Activated CD4-positive, alpha-beta T cell treated with anti-CD3 and anti-CD28 coated beads for 36 hours (primary cell): Measurements from ENCODE around the gene POLR3H. TPM values are rescaled to one million over a fixed set of nuclear protein-coding genes. Genes with fewer than 3 reads are reported as not detected.

ENCODE experiments used
- ATAC-seq: fragments of 200-7000 bp; cut with Tn5 transposase; one replicate; pipeline ENCODE4 v1.10.0; 2021; ENCODE audit warnings: mild to moderate bottlenecking, moderate library complexity
- CTCF ChIA-PET: fragments of 350-600 bp; sonication (Branson Sonifier 250); formaldehyde crosslinking; loops from one replicate; lab custom pipeline; 2021; ENCODE audit warnings: antibody characterized with exemption; lab: Charles Lee
- POLR2A ChIA-PET: fragments of 350-600 bp; sonication (Branson Sonifier 250); formaldehyde crosslinking; loops from one replicate; lab custom pipeline; 2021; ENCODE audit warnings: antibody characterized with exemption, inconsistent platforms; lab: Charles Lee
- DNase-seq: peaks from one replicate; pipeline ENCODE4 v3.0.0-alpha.2; 2020
- H3K27ac Mint-ChIP-seq: one replicate; pipeline ENCODE4 v1.8.0; 2021; ENCODE audit warnings: mixed read lengths
- H3K27me3 Mint-ChIP-seq: one replicate; pipeline ENCODE4 v1.8.0; 2021; ENCODE audit warnings: mixed read lengths
- H3K36me3 Mint-ChIP-seq: one replicate; pipeline ENCODE4 v1.8.0; 2021; ENCODE audit warnings: low read depth, mixed read lengths
- H3K4me1 Mint-ChIP-seq: one replicate; pipeline ENCODE4 v1.8.0; 2021; ENCODE audit warnings: mixed read lengths
- H3K4me3 Mint-ChIP-seq: one replicate; pipeline ENCODE4 v1.8.0; 2021; ENCODE audit warnings: mild to moderate bottlenecking, moderate library complexity, mixed read lengths
- H3K9me3 Mint-ChIP-seq: one replicate; pipeline ENCODE4 v1.8.0; 2021; ENCODE audit warnings: low read depth, mixed read lengths
- intact Hi-C, 2 experiments: fragments of 100-400 bp; cut with DNase I in 1 of 2; cut with micrococcal nuclease in 1 of 2; formaldehyde crosslinking; loops; one replicate each; pipeline versions ENCODE4 v1.14.2 to v1.15.1; 2022 to 2024; cut with DNase I, micrococcal nuclease
- total RNA-seq, 2 experiments: library from RNA; stranded (reverse); gene quantifications; one replicate each; pipeline ENCODE4 v1.2.3, GENCODE V29; 2021

The POLR3H gene
- total RNA-seq, 2 experiments from 2014 or later = 18.3 to 24.6 TPM

DNA sequence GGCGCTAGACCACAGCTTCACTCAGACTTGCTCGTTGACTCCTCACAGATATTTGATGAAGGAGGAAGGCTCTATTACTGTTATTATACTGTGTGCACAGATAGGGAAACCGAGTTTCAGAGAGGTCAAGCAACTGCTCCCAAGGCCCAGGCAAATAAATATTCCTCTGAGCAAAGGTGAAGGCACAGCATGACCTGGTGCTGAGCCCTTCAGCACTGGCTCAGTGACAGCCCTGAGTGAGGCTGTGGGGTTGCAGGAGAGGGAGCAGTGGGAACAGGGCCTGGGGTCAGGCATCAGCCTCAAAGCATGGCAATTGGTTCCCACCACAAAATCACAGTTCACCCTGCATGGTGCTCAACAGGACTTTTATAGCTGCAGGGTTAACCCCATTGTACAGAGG, 7.1 kb downstream of the POLR3H start:
- Mint-ChIP-seq H3K4me1 (peaks cover 15% of the 10 kb centered on the region), H3K27me3 (no peaks in the 10 kb centered on the region), H3K4me3 (no peak overlapping the region), H3K9me3 (no peaks in the 10 kb centered on the region), H3K27ac (no peak overlapping the region), H3K36me3 (peaks cover 16% of the 10 kb centered on the region)
- POLR2A ChIA-PET = interaction anchor here (0.6 kb wide), 1 partner anchor 135 kb away, joined by 3 read pairs; no protein-coding TSS in a partner anchor
- DNase-seq (no peak), ATAC-seq (no peak)
- intact Hi-C loops = no loop called here
- CTCF ChIA-PET = interaction anchor here (0.6 kb wide), 3 partner anchors 11 to 190 kb away, joined by 3 to 5 read pairs (median 3); no protein-coding TSS in a partner anchor

DNA sequence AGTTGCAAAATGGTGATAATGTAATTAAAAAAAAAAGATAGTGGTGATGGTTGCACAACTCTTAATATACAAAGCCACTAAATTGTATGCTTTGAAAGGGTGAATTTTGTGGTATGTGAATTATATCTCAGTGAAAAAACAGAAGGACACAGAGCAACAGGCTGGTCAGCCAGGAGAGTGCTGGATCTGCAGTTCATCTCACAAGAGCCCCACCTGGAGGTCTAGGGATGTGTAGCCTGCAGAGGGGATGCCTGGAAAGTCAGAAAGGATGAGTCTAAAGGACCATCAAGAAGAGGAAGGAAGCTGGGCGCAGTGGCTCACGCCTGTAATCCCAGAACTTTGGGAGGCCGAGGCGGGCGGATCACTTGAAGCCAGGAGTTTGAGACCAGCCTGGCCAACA, 9.0 kb downstream of the POLR3H start:
- no peaks in the 10 kb centered on the region for H3K4me1 Mint-ChIP-seq
- intact Hi-C loops = no loop called here

GRCh38 chr22:41534219-41534618, 10.1 kb downstream of the POLR3H start:
- intact Hi-C loops = no loop called here
- no peak overlapping the region for H3K4me3 Mint-ChIP-seq

More for the DNA sequence above, 9.0 kb downstream of the POLR3H start:
- H3K36me3 Mint-ChIP-seq = peaks cover 18% of the 10 kb centered on the region
- no peak overlapping the region for H3K4me3 Mint-ChIP-seq
- H3K27me3 Mint-ChIP-seq = no peaks in the 10 kb centered on the region
- H3K27ac Mint-ChIP-seq = peak overlapping the region; percentile 5
- ChIA-PET POLR2A (interaction anchor here (0.6 to 0.8 kb wide), 2 partner anchors 54 to 64 kb away, joined by 3 read pairs; no protein-coding TSS in a partner anchor), CTCF (interaction anchor here (0.6 to 1.7 kb wide), 4 partner anchors 30 to 131 kb away, joined by 3 to 7 read pairs (median 3); partner anchors contain the start of genes ACO2 and PHF5A)
- DNase-seq = no peak
- no peaks in the 10 kb centered on the region for H3K9me3 Mint-ChIP-seq
- ATAC-seq = no peak

GRCh38 chr22:41532908-41533825, 11.1 kb downstream of the POLR3H start:
- no peaks in the 10 kb centered on the region for H3K9me3 Mint-ChIP-seq
- no peaks in the 10 kb centered on the region for H3K27me3 Mint-ChIP-seq
- ATAC-seq (peak; percentile 92), DNase-seq (peak; percentile 88)
- POLR2A ChIA-PET = no interaction called here
- peak overlapping the region; percentile 19 for H3K27ac Mint-ChIP-seq
- peaks cover 22% of the 10 kb centered on the region for H3K36me3 Mint-ChIP-seq
- no peak overlapping the region for H3K4me3 Mint-ChIP-seq
- intact Hi-C loops = loop anchor here in 1 of 2 experiments (1.0 kb wide), 1 partner anchor 129 kb away; no protein-coding TSS in a partner anchor
- CTCF ChIA-PET = interaction anchor here (0.7 to 2.2 kb wide), 21 partner anchors 8 to 528 kb away, joined by 3 to 8 read pairs (median 3); partner anchors contain the start of gene TEF
- no peaks in the 10 kb centered on the region for H3K4me1 Mint-ChIP-seq

More at GRCh38 chr22:41534219-41534618, 10.1 kb downstream of the POLR3H start:
- H3K36me3 Mint-ChIP-seq = peaks cover 14% of the 10 kb centered on the region
- POLR2A ChIA-PET = no interaction called here
- CTCF ChIA-PET = interaction anchor here (1.7 kb wide), 1 partner anchor 130 kb away, joined by 7 read pairs; no protein-coding TSS in a partner anchor
- H3K27ac Mint-ChIP-seq = no peak overlapping the region
- no peaks in the 10 kb centered on the region for H3K27me3 Mint-ChIP-seq
- no peaks in the 10 kb centered on the region for H3K9me3 Mint-ChIP-seq
- DNase-seq (no peak), ATAC-seq (no peak)
- no peaks in the 10 kb centered on the region for H3K4me1 Mint-ChIP-seq

- ATAC-seq (no peak), DNase-seq (no peak)
- intact Hi-C loops = no loop called here
- H3K36me3 Mint-ChIP-seq = peaks cover 19% of the 10 kb centered on the region
- H3K9me3 Mint-ChIP-seq = no peaks in the 10 kb centered on the region
- ChIA-PET CTCF (interaction anchor here (0.7 to 2.2 kb wide), 5 partner anchors 14 to 152 kb away, joined by 3 to 8 read pairs (median 3); no protein-coding TSS in a partner anchor), POLR2A (no interaction called here)
- H3K27me3 Mint-ChIP-seq = no peaks in the 10 kb centered on the region
- no peak overlapping the region for H3K27ac Mint-ChIP-seq
- no peaks in the 10 kb centered on the region for H3K4me1 Mint-ChIP-seq
- H3K4me3 Mint-ChIP-seq = no peak overlapping the region
Observed at GRCh38 chr22:41531715-41532477, 12.4 kb downstream of the POLR3H start.

DNA sequence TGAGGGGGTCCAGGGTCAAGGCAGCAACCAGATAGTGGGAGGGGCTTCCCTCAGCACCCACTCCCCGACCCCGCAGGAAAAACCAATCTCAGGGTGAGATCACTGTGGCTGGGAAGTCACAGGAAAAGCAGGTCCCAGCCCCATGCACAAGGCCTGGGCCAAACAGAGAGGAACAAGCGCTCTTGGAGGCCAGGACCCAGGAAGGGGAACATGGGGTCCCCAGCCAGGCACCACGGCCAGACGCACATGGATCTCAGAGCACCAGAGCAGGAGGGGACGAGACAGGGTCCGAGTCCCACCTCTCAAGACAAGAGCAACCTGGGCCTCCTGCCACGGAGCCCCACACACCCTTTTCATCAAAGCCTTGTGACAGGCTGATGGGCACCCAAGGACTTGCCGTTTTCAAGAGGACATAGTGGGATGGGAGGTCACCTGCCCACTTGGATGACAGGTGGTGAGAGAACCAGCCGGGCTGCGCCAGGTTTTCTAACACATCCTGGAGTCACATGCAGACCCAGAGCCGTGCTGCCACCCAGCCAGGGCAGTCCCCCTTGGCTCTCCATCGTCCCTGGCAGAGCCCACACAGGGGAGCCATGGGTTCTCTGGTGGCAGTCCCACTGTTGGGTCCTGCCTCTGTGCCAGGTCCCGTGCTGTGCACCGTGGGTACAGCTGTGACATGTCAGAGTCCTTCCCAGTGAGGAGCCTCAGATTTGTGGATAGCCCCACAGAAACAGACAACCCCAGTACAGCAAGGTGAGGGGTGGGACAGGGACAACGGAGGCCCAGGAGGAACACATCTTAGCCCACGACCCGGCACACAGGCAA, 13.2 kb downstream of the POLR3H start:
- Mint-ChIP-seq H3K9me3 (no peaks in the 10 kb centered on the region), H3K27ac (no peak overlapping the region), H3K4me1 (no peaks in the 10 kb centered on the region), H3K27me3 (no peaks in the 10 kb centered on the region), H3K36me3 (peaks cover 26% of the 10 kb centered on the region), H3K4me3 (no peak overlapping the region)
- intact Hi-C loops = no loop called here
- ChIA-PET CTCF (interaction anchor here (0.7 to 2.2 kb wide), 6 partner anchors 14 to 146 kb away, joined by 3 to 8 read pairs (median 4); no protein-coding TSS in a partner anchor), POLR2A (no interaction called here)
- DNase-seq (no peak), ATAC-seq (no peak)

DNA sequence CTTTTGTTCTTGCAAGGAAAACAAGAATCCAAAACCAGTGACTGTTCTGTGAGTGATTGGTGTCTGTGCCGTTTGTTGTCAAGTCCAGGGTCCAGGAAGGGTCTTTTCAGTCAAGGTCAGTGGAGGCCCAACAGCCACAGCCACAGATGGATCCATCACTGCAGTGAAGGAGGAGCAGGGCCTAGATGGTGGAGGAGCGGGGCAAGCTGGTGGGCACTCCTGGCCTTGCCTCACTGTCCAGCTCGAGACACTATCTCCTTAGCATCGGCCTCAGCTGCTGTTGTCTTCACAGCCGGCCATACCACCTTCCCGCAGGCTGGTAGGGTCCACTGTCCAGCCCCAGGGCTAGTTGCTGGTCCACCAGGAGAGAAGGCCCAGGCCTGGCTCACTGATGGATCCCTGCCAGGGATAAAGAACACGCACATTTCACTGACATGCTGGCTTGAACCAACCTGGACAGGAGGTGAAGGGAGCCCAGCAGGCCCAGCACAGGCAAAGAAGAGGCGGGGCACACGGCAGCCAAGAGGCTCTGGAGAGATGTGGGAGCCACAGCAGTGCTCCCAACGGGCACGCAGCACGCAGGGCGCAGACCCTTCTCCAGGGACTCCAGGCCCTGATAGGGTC, 15.2 kb downstream of the POLR3H start:
- H3K27ac Mint-ChIP-seq = no peak overlapping the region
- H3K27me3 Mint-ChIP-seq = no peaks in the 10 kb centered on the region
- intact Hi-C loops = no loop called here
- no peaks in the 10 kb centered on the region for H3K9me3 Mint-ChIP-seq
- H3K36me3 Mint-ChIP-seq = peaks cover 26% of the 10 kb centered on the region
- CTCF ChIA-PET = interaction anchor here (0.7 to 0.8 kb wide), 2 partner anchors 11 to 190 kb away, joined by 3 read pairs; no protein-coding TSS in a partner anchor
- no peak overlapping the region for H3K4me3 Mint-ChIP-seq
- DNase-seq = no peak
- no peak for ATAC-seq
- H3K4me1 Mint-ChIP-seq = peaks cover 13% of the 10 kb centered on the region
- POLR2A ChIA-PET = no interaction called here

DNA sequence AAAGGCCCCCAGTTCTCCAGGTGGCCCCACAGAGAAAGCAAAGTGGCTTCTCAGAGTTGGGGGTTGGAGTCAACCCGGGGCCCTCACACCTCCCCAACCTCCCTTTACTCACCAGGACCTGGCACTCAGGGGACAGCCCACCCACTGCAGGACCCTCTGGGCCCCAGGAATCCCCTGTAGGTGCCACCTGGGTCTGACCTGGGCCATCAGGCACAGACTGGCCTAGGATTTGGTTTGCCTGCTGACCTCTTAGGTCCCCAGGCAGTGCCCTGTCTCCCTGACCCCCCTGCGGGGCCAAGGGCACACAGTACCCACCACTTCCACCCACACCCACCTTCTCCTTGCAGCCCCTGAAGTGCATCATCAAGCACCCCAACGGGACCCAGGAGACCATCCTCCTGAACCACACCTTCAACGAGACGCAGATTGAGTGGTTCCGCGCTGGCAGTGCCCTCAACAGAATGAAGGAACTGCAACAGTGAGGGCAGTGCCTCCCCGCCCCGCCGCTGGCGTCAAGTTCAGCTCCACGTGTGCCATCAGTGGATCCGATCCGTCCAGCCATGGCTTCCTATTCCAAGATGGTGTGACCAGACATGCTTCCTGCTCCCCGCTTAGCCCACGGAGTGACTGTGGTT, 16.0 kb downstream of the POLR3H start:
- ChIA-PET POLR2A (no interaction called here), CTCF (interaction anchor here (0.7 to 5.5 kb wide), 4 partner anchors 11 to 191 kb away, joined by 3 to 57 read pairs (median 6); no protein-coding TSS in a partner anchor)
- H3K9me3 Mint-ChIP-seq = no peaks in the 10 kb centered on the region
- H3K4me1 Mint-ChIP-seq = peaks cover 15% of the 10 kb centered on the region
- H3K27ac Mint-ChIP-seq = no peak overlapping the region
- no peak for DNase-seq
- no peak overlapping the region for H3K4me3 Mint-ChIP-seq
- no peak for ATAC-seq
- intact Hi-C loops = no loop called here
- no peaks in the 10 kb centered on the region for H3K27me3 Mint-ChIP-seq
- peaks cover 26% of the 10 kb centered on the region for H3K36me3 Mint-ChIP-seq

DNA sequence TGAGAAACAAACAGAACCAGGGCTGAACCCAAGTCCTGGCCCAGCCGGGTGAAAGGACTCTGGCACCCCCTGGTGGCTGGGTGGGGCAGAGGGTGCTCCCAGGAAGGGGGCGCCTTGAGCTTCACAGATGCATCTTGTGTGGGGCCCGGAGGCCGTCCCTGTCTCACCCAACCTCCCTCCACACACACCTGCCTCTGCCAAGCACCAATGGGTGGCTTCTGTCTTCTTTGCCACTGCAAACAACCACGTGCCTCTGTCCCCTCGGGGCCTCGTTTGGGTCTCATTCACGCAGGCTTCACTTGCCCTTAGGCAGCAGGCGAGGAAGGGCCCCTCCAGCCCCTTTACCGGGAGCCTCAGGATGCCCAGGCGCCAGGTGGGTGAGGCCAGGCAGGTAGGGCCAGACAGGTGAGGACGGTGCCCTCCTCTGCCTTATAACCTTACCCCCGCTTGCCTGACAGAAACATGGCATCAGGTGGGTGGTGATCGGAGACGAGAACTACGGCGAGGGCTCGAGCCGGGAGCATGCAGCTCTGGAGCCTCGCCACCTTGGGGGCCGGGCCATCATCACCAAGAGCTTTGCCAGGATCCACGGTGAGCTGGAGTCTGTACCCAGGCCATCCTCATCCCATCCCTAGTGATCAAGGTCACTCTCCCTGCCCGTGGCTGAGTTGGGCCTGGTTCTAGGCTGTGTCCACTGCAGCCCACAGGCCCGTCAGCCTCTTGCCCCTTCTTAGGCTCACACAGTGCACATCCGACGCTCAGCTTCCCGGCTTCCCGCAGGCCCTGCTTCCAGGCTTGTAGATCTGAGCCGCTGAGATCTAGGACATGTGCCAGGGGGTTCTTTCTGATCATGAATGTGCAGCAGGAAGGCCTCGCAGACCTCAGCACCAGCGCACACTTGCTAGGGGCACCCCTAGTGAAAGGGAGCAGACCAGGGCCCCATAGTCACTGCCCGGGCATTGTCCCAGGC, 17.2 kb downstream of the POLR3H start:
- peaks cover 26% of the 10 kb centered on the region for H3K36me3 Mint-ChIP-seq
- peaks cover 15% of the 10 kb centered on the region for H3K4me1 Mint-ChIP-seq
- DNase-seq (peak; percentile 77), ATAC-seq (peak; percentile 64)
- POLR2A ChIA-PET = interaction anchor here (0.6 to 1.0 kb wide), 4 partner anchors 11 to 222 kb away, joined by 3 to 4 read pairs (median 3); partner anchors contain the start of gene PHF5A
- CTCF ChIA-PET = interaction anchor here (0.5 to 5.5 kb wide), 17 partner anchors 10 to 736 kb away, joined by 3 to 57 read pairs (median 3); no protein-coding TSS in a partner anchor
- H3K27ac Mint-ChIP-seq = peak overlapping the region; percentile 19
- no peaks in the 10 kb centered on the region for H3K9me3 Mint-ChIP-seq
- H3K4me3 Mint-ChIP-seq = no peak overlapping the region
- intact Hi-C loops = loop anchor here (1.0 to 2.0 kb wide), 2 partner anchors 122 to 124 kb away; no protein-coding TSS in a partner anchor
- no peaks in the 10 kb centered on the region for H3K27me3 Mint-ChIP-seq
